ENCODE measurements around the gene SH3BP4.

Gene SH3BP4

DNA sequence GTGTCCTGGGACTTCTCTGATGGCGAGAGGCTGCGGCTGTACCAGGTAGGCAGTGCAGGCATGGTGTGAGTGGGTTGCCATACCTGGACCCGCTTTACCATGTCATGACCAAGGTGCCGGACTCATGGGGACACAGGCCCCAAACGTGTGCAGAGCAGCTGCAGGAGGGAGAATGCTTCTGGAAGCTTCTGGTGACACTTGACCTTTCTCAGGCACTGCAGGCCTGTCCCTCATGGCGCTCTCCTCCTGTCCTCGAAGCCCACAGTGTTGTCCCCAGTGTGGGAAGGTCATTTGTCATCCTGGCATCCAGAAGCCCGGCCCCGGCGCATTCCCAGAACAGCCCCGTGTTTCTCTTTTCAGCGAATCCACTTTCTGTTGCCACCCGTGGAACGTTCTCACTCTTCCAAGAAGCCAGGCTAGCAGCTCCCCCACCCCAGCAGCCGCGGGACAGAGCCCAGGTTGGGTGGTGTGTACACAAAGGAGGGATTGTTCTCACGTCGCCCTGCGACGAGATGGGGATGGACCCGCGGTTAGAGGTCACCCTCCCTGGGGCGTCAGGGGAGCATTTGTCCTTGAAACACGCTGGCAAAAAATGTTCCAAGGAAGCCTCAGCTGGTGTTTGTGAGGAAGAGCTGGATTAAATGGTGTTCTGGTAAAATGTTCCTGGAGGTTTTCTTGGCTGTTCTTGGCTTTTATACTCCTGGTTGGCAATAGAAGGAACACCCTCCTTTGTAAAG is 43.7 kb downstream of the SH3BP4 start:
- no peak overlapping the region for H3K4me3 ChIP-seq (ENCODE audit: low read depth, low read length)
- CTCF ChIA-PET: interaction anchor here (0.7 to 1.2 kb wide), 4 partner anchors 9 to 1048 kb away, joined by 3 to 4 read pairs (median 3); no protein-coding TSS in a partner anchor
- POLR2A ChIA-PET: interaction anchor here (0.9 to 2.2 kb wide), 3 partner anchors 9 to 27 kb away, joined by 3 to 12 read pairs (median 4); no protein-coding TSS in a partner anchor
- TF ChIP-seq CTCF (IDR thresholded peaks at IDR 0.05; ENCODE audit: insufficient read depth, low read length, missing control alignments): no peak
- DNase-seq (ENCODE audit: low read depth, low spot score): no peak

GRCh38 chr2:234996069-234996940 is 44.5 kb downstream of the SH3BP4 start:
- peak; percentile 73 for DNase-seq (ENCODE audit: low read depth, low spot score)
- ChIA-PET CTCF (interaction anchor here (0.9 to 1.2 kb wide), 4 partner anchors 10 to 121 kb away, joined by 3 to 4 read pairs (median 4); no protein-coding TSS in a partner anchor), POLR2A (interaction anchor here (0.9 to 2.2 kb wide), 3 partner anchors 10 to 27 kb away, joined by 3 to 12 read pairs (median 4); no protein-coding TSS in a partner anchor)
- TF ChIP-seq CTCF (IDR thresholded peaks at IDR 0.05; ENCODE audit: insufficient read depth, low read length, missing control alignments): peak; percentile 52
- H3K4me3 ChIP-seq (ENCODE audit: low read depth, low read length): no peak overlapping the region

DNA sequence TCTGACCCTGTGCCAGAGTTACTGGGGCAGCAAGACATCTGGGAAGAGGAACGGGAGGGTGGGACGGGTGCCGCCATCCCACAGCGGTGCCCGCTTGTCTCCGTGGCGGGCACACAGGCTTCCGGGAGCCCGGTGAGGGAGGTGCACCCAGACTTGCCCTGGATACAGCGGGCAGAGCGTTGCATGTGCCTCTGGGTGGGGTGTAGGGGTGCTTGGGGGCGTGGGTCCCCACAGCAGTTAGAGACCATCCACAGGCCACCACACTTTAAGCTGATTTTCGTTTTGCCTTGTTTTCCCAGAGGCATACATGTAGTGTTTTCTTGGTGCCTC is 45.1 kb downstream of the SH3BP4 start:
- H3K4me3 ChIP-seq (ENCODE audit: low read depth, low read length): no peak overlapping the region
- TF ChIP-seq CTCF (IDR thresholded peaks at IDR 0.05; ENCODE audit: insufficient read depth, low read length, missing control alignments): no peak
- no peak for DNase-seq (ENCODE audit: low read depth, low spot score)
- POLR2A ChIA-PET: interaction anchor here (2.2 kb wide), 1 partner anchor 16 kb away, joined by 12 read pairs; no protein-coding TSS in a partner anchor
- CTCF ChIA-PET: interaction anchor here (0.9 to 1.2 kb wide), 2 partner anchors 10 to 110 kb away, joined by 4 read pairs; no protein-coding TSS in a partner anchor

GRCh38 chr2:234997389-234997788 is 45.6 kb downstream of the SH3BP4 start:
- CTCF ChIA-PET: interaction anchor here (1.1 to 1.2 kb wide), 2 partner anchors 9 to 110 kb away, joined by 4 to 5 read pairs; no protein-coding TSS in a partner anchor
- TF ChIP-seq CTCF (IDR thresholded peaks at IDR 0.05; ENCODE audit: insufficient read depth, low read length, missing control alignments): no peak
- POLR2A ChIA-PET: interaction anchor here (2.2 kb wide), 1 partner anchor 16 kb away, joined by 12 read pairs; no protein-coding TSS in a partner anchor
- no peak for DNase-seq (ENCODE audit: low read depth, low spot score)
- no peak overlapping the region for H3K4me3 ChIP-seq (ENCODE audit: low read depth, low read length)

GRCh38 chr2:234998404-234999211 is 46.8 kb downstream of the SH3BP4 start:
- H3K4me3 ChIP-seq (ENCODE audit: low read depth, low read length): no peak overlapping the region
- CTCF ChIA-PET: interaction anchor here (1.1 to 1.4 kb wide), 2 partner anchors 10 to 11 kb away, joined by 3 to 5 read pairs; no protein-coding TSS in a partner anchor
- POLR2A ChIA-PET: no interaction called here
- TF ChIP-seq CTCF (IDR thresholded peaks at IDR 0.05; ENCODE audit: insufficient read depth, low read length, missing control alignments): no peak
- no peak for DNase-seq (ENCODE audit: low read depth, low spot score)

Data from AG04449 (cell line).